Erythroblast (primary cell): ENCODE results near the gene BNIP5.

Experiments
- GATA1 ChIP-seq: IDR thresholded peaks from 2 replicates; pipeline ENCODE4 v1.6.1; 2011; ENCODE audit warnings: low read depth, mild to moderate bottlenecking, control low read depth, low read length, moderate library complexity
- POLR2A ChIP-seq: IDR thresholded peaks from 2 replicates; pipeline ENCODE4 v1.6.1; 2011; ENCODE audit warnings: mild to moderate bottlenecking, low read length

GRCh38 chr6:36266913-36267644 is 69.6 kb downstream of the BNIP5 start:
- no peak for TF ChIP-seq POLR2A
- no peak for TF ChIP-seq GATA1
